Duodenal mucosa (tissue), 2 donors: ENCODE data around the gene SLC8A2.

Source experiments
- H3K27ac ChIP-seq: one replicate; pipeline ENCODE4 v1.7.0; 2013; ENCODE audit warnings: low read depth, low read length
- H3K27me3 ChIP-seq, 2 donors: one replicate each; pipeline ENCODE4 v1.7.0; 2013; ENCODE audit warnings: low read length in 2 of 2, control low read depth in 1 of 2; ENCODE audit not compliant: insufficient read depth in 2 of 2, control insufficient read depth in 1 of 2
- H3K36me3 ChIP-seq, 2 donors: one replicate each; pipeline ENCODE4 v1.7.0; 2013; ENCODE audit warnings: low read length in 2 of 2, control low read depth in 1 of 2; ENCODE audit not compliant: insufficient read depth in 2 of 2, control insufficient read depth in 1 of 2
- H3K4me1 ChIP-seq, 2 donors: one replicate each; pipeline ENCODE4 v1.7.0; 2013; ENCODE audit warnings: low read length in 2 of 2, control low read depth in 1 of 2; ENCODE audit not compliant: insufficient read depth in 2 of 2, control insufficient read depth in 1 of 2
- H3K4me3 ChIP-seq, 2 donors: one replicate each; pipeline ENCODE4 v1.7.0; 2013; ENCODE audit warnings: low read length in 2 of 2, low read depth in 1 of 2
- H3K9ac ChIP-seq, 2 donors: one replicate each; pipeline ENCODE4 v1.7.0; 2013; ENCODE audit warnings: low read length in 2 of 2, low read depth in 1 of 2
- H3K9me3 ChIP-seq, 2 donors: one replicate each; pipeline ENCODE4 v1.7.0; 2013; ENCODE audit warnings: low read length in 2 of 2, control low read depth in 1 of 2; ENCODE audit not compliant: control insufficient read depth in 1 of 2

The SLC8A2 gene

DNA sequence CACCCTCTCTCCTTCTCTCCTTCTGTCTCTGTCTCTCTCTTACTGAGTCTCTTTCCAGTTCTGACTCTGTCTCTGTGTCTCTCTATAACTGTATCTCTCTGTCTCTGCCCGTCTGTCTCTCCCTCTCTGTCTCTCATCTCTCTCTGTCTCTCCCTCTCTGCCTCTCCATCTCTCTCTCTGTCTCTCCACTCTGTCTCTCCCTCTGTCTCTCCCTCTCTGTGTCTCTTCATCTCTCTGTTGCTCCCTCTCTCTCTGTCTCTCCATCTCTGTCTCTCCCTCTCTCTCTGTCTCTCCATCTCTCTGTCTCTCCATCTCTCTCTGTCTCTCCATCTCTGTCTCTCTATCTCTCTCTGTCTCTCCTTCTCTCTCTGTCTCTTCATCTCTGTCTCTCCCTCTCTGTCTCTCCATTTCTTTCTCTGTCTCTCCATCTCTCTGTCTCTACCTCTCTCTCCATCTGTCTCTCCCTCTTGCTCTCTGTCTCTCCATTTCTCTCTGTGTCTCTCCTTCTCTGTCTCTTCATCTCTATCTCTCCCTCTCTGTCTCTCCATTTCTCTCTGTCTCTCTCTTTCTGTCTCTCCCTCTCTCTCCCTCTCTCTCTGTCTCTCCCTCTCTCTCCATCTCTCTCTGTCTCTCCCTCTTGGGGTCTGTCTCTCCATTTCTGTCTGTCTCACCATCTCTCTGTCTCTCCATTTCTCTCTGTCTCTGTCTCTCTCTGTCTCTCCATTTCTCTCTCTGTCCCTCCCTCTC, 49.1 kb downstream of the SLC8A2 start:
- Histone ChIP-seq H3K9me3 (no peaks in the 10 kb centered on the region), H3K27ac (no peak overlapping the region), H3K9ac (no peak overlapping the region), H3K4me3 (no peak overlapping the region), H3K36me3 (no peaks in the 10 kb centered on the region), H3K4me1 (peaks cover 6 to 12% of the 10 kb centered on the region in 2 donors), H3K27me3 (peaks cover 54 to 63% of the 10 kb centered on the region in 2 donors)

DNA sequence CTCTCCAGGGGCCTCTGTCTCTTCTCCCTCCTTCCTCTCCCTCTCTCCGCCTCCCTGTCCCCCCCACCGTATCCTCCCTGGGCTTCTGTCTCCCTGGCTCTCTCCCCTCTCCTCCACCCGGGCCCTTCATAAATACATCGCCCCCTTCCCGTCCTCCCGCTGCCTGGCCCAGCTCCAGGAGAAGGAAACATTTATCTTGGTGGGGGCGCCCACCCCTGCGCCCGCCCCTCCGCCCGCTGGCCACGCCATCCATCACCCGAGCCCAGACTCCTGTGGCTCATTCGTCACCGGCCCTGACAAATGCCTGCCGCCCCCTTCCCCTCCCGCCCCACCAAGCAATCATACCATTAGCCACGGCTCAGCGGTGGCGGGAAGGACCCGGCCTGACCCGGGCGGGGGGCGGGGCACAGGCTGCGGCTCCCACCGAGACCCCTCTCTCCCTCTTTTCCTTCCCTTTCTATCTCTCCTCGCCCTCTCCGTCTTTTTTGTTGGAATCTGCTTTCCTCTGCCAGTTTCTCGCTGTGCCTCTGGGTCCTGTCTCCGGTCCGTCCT, 49.8 kb downstream of the SLC8A2 start:
- Histone ChIP-seq H3K9me3 (no peaks in the 10 kb centered on the region), H3K9ac (no peak overlapping the region), H3K36me3 (no peaks in the 10 kb centered on the region), H3K4me1 (peaks cover 0 to 8% of the 10 kb centered on the region in 2 donors), H3K4me3 (no peak overlapping the region), H3K27me3 (peaks cover 57 to 69% of the 10 kb centered on the region in 2 donors), H3K27ac (no peak overlapping the region)

- H3K27ac ChIP-seq, result no peak overlapping the region
- peaks cover 0 to 8% of the 10 kb centered on the region in 2 donors for H3K4me1 ChIP-seq
- no peak overlapping the region for H3K4me3 ChIP-seq
- peaks cover 61 to 75% of the 10 kb centered on the region in 2 donors for H3K27me3 ChIP-seq
- no peak overlapping the region for H3K9ac ChIP-seq
- no peaks in the 10 kb centered on the region for H3K36me3 ChIP-seq
- no peaks in the 10 kb centered on the region for H3K9me3 ChIP-seq
Measured at GRCh38 chr19:47421244-47421786, 50.4 kb downstream of the SLC8A2 start.

DNA sequence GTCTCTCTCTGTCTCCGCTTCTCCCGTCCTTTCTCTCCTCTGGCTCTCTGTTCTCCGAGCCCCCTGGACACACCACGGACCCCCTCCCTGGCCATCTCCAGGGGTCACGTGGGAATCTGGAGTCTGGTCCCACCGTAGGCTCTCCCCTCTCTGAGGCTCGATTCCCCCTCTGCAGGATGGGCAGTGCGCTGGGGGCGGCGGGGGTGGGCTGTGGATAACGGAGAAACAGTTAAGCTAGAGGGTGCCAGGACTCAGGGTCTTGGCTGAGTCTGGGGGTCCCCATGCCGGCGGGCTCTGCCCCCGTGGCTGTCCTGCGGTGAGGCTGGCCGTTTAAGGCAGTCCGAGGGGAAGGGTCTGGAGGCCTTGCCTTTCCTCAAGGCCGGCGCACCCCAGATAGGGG, 51.9 kb downstream of the SLC8A2 start:
- Histone ChIP-seq H3K36me3 (no peaks in the 10 kb centered on the region), H3K27me3 (peaks cover 67 to 80% of the 10 kb centered on the region in 2 donors), H3K9me3 (no peaks in the 10 kb centered on the region), H3K27ac (no peak overlapping the region), H3K4me1 (peaks cover 0 to 8% of the 10 kb centered on the region in 2 donors), H3K4me3 (no peak overlapping the region), H3K9ac (no peak overlapping the region)

GRCh38 chr19:47419030-47419783, 52.5 kb downstream of the SLC8A2 start, which contains the start of gene MEIS3:
Gene MEIS3, minus strand, starts transcription at chr19:47419527. Its CDS starts 446 bp downstream, at chr19:47419081.
- peak within 1 kb of the TSS in 1 of 2 donors; percentile 54 for H3K4me3 ChIP-seq
- H3K9me3 ChIP-seq, result no peaks in the 10 kb centered on the region
- no peaks in the 10 kb centered on the region for H3K36me3 ChIP-seq
- H3K9ac ChIP-seq, result no peak within 1 kb of the TSS
- H3K4me1 ChIP-seq, result peaks cover 0 to 8% of the 10 kb centered on the region in 2 donors
- peaks cover 70 to 76% of the 10 kb centered on the region in 2 donors for H3K27me3 ChIP-seq
- H3K27ac ChIP-seq, result no peak within 1 kb of the TSS

DNA sequence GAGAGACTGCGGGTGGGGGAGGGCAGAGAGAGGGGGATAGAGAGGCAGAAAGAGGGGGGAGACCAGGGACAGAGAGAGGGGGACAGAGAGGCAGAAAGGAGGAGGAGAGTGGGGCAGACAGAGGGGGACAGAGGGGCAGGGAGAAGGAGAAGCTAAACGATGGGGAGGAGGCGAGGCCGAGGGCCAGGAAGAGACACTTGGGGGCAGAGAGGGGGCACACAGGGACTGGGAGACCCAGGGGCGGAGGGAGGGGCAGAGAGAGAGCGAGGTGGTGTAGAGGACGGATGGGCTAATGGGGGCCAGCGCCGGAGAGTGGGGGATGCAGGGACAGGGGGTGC, 53.0 kb downstream of the SLC8A2 start:
- no peak overlapping the region for H3K27ac ChIP-seq
- H3K27me3 ChIP-seq, result peaks cover 68 to 72% of the 10 kb centered on the region in 2 donors
- H3K36me3 ChIP-seq, result no peaks in the 10 kb centered on the region
- no peaks in the 10 kb centered on the region for H3K9me3 ChIP-seq
- peak overlapping the region in 1 of 2 donors; percentile 54 for H3K4me3 ChIP-seq
- peaks cover 0 to 8% of the 10 kb centered on the region in 2 donors for H3K4me1 ChIP-seq
- no peak overlapping the region for H3K9ac ChIP-seq

- peaks cover 61 to 66% of the 10 kb centered on the region in 2 donors for H3K27me3 ChIP-seq
Measured at GRCh38 chr19:47417746-47418691, 53.7 kb downstream of the SLC8A2 start.

DNA sequence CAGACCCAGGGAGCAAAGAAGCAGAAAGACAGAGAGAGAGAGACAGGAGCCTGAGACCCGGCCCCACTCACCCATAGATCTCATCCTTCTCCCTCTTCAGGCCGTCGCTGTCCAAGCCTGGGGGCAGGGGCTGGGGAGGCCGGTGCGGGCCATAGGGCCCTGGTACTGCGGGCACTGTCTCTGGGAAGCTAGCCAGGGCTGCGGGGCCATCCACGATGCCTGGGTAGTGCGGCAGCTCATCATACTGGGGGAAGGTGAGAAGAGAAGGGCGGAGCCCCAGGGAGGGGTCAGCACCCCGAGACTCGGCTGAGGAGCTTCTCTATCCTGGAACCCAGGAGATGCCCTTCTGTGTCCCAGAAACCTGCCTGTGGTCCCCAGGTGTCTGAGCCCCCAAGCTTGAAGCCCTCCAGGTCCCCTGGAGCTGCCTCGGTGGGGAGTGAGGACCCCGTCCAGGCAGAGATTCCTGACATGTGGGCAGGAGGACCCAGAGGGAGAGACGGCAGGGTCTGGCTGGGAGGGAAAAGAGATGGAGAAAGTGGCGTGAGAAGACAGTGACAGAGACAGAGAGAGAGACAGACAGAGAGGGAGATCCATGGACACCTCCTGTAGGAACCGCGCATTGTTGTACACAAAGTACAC, 54.5 kb downstream of the SLC8A2 start:
- Histone ChIP-seq H3K4me3 (peak overlapping the region in 1 of 2 donors; percentile 10), H3K27ac (no peak overlapping the region), H3K4me1 (peaks cover 0 to 8% of the 10 kb centered on the region in 2 donors), H3K9me3 (no peaks in the 10 kb centered on the region), H3K9ac (no peak overlapping the region), H3K36me3 (no peaks in the 10 kb centered on the region), H3K27me3 (peaks cover 54 to 58% of the 10 kb centered on the region in 2 donors)

More at GRCh38 chr19:47417746-47418691, 53.7 kb downstream of the SLC8A2 start:
- peaks cover 0 to 8% of the 10 kb centered on the region in 2 donors for H3K4me1 ChIP-seq
- peak overlapping the region; percentile 10 to 20 for H3K4me3 ChIP-seq
- H3K9me3 ChIP-seq, result no peaks in the 10 kb centered on the region
- no peak overlapping the region for H3K9ac ChIP-seq
- H3K36me3 ChIP-seq, result no peaks in the 10 kb centered on the region
- no peak overlapping the region for H3K27ac ChIP-seq

DNA sequence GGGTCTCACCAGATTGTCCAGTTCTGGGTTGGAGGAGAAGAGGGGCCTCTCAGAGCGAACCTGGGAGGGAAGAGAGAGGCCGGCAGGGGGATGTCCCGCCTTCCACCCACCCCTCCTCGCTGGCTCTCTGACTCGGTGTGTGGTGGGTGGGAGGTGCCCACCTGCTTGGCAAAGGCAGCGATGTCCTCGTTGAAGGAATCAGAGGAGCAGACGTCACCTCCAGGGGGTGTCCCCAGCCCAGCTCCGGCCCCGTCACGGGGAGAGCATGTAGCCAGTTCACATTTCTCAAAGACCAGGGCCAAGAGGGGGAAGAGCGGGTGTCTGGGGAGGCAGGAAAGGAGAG, 55.1 kb downstream of the SLC8A2 start:
- H3K9ac ChIP-seq, result no peak overlapping the region
- no peaks in the 10 kb centered on the region for H3K9me3 ChIP-seq
- H3K36me3 ChIP-seq, result no peaks in the 10 kb centered on the region
- H3K27me3 ChIP-seq, result peaks cover 49 to 54% of the 10 kb centered on the region in 2 donors
- no peak overlapping the region for H3K27ac ChIP-seq
- peaks cover 0 to 8% of the 10 kb centered on the region in 2 donors for H3K4me1 ChIP-seq
- no peak overlapping the region for H3K4me3 ChIP-seq
